K562 (cell line): ENCODE results near the gene CNGB1. TPM values are rescaled to one million over a fixed set of nuclear protein-coding genes. Genes with fewer than 3 reads are reported as not detected.
A peak's percentile ranks its signal among the peaks of the same experiment; 100 is the strongest.

Source experiments
- ATAC-seq: fragments of 200-7000 bp; cut with Tn5 transposase; 3 replicates; pipeline ENCODE4 v1.9.1; 2020; ENCODE audit warnings: moderate library complexity
- BruUV-seq: library from RNA; stranded (reverse); fragments of 400-500 nt; replicated peaks from 2 replicates; lab custom pipeline; 2021; lab: Mats Ljungman, UMichigan
- CTCF ChIA-PET: fragments of 300-600 bp; formaldehyde crosslinking; extraction: SDS; loops from one replicate; lab custom pipeline; 2021; ENCODE audit warnings: low intra/inter-chr PET ratio; lab: Yijun Ruan, JAX
- POLR2A ChIA-PET: fragments of 300-600, 350-650 bp; sonication (Branson Sonifier 250); formaldehyde crosslinking; extraction: SDS; loops from one replicate; lab custom pipeline; 2021; ENCODE audit warnings: antibody characterized with exemption, inconsistent platforms; lab: Yijun Ruan, JAX
- DNase-seq, 4 experiments: peaks; one replicate each; pipeline versions ENCODE4 v3.0.0 to v3.0.0-alpha.2; 2011 to 2018; ENCODE audit warnings: low spot score in 3 of 4, mixed read lengths in 3 of 4; ENCODE audit errors: extremely low read depth in 1 of 4
- FAIRE-seq: peaks from 2 replicates; lab custom pipeline; 2011; peaks lifted over from hg19 to GRCh38; lab: Jason Lieb, UNC
- H2AFZ ChIP-seq: 2 replicates; pipeline ENCODE4 v1.6.0; 2011; ENCODE audit warnings: low read depth, low read length, control low read depth, inconsistent platforms
- H3K27ac ChIP-seq: fragments of 200-600 bp; 3 replicates; pipeline ENCODE4 v1.8.0; 2011; ENCODE audit warnings: low read depth, mild to moderate bottlenecking, control low read depth, inconsistent platforms, low read length, moderate library complexity, mixed read lengths; ENCODE audit errors: extremely low read depth
- H3K27me3 ChIP-seq, 2 experiments: fragments of 300-600 bp in 1 of 2; 2 replicates in 1 of 2; 3 replicates in 1 of 2; pipeline versions ENCODE4 v1.6.0 to v1.8.0; 2011; ENCODE audit warnings: inconsistent platforms in 2 of 2, low read length in 2 of 2, mild to moderate bottlenecking in 1 of 2, mixed read lengths in 1 of 2, moderate library complexity in 1 of 2; ENCODE audit not compliant: control insufficient read depth in 2 of 2, insufficient read depth in 2 of 2
- H3K36me3 ChIP-seq: fragments of 300-600 bp; 3 replicates; pipeline ENCODE4 v1.8.0; 2011; ENCODE audit warnings: mild to moderate bottlenecking, low read length, inconsistent platforms; ENCODE audit not compliant: control insufficient read depth, insufficient read depth
- H3K4me1 ChIP-seq, 2 experiments: fragments of 200-600 bp in 1 of 2; replicated peaks in 1 of 2; 2 replicates in 1 of 2; 3 replicates in 1 of 2; pipeline versions ENCODE4 v1.5.1 to v1.8.0; 2011; ENCODE audit warnings: inconsistent platforms in 2 of 2, low read length in 2 of 2, mild to moderate bottlenecking in 1 of 2, mixed read lengths in 1 of 2, moderate library complexity in 1 of 2; ENCODE audit not compliant: control insufficient read depth in 2 of 2, insufficient read depth in 2 of 2
- H3K4me2 ChIP-seq: 2 replicates; pipeline ENCODE4 v1.6.1; 2011; ENCODE audit warnings: low read length, control low read depth, inconsistent platforms, mixed read lengths; ENCODE audit not compliant: insufficient read depth
- H3K4me3 ChIP-seq: fragments of 200-600 bp; sonication (generic), shearing (Covaris generic); 2 replicates; pipeline ENCODE4 v1.5.1; 2016; ENCODE audit warnings: control low read depth, inconsistent platforms
- H3K79me2 ChIP-seq: fragments of 200-600 bp; 3 replicates; pipeline ENCODE4 v1.8.0; 2011; ENCODE audit warnings: low read length, inconsistent platforms; ENCODE audit not compliant: control insufficient read depth, insufficient read depth
- H3K9ac ChIP-seq, 2 experiments: 2 replicates each; pipeline versions ENCODE4 v1.6.0 to v1.6.1; 2011; ENCODE audit warnings: low read depth in 2 of 2, low read length in 2 of 2, control low read depth in 1 of 2, inconsistent platforms in 1 of 2, mild to moderate bottlenecking in 1 of 2, mixed read lengths in 1 of 2; ENCODE audit not compliant: insufficient read depth in 1 of 2
- H3K9me1 ChIP-seq: one replicate; pipeline ENCODE4 v1.6.0; 2011; ENCODE audit warnings: inconsistent platforms, mild to moderate bottlenecking, low read length, moderate library complexity; ENCODE audit not compliant: control insufficient read depth, insufficient read depth
- H3K9me3 ChIP-seq: replicated peaks from 2 replicates; pipeline ENCODE4 v1.5.1; 2011; ENCODE audit warnings: low read depth, low read length, inconsistent platforms; ENCODE audit not compliant: control insufficient read depth, insufficient read depth
- H4K20me1 ChIP-seq: replicated peaks from 2 replicates; pipeline ENCODE4 v1.6.1; 2011; ENCODE audit warnings: low read length, inconsistent platforms, mixed read lengths; ENCODE audit not compliant: control insufficient read depth, insufficient read depth
- ELF1 ChIP-seq: fragments of 200-800 bp; sonication (Bioruptor generic); IDR thresholded peaks from 2 replicates; pipeline ENCODE4 v1.6.1; 2016; ENCODE audit warnings: missing genetic modification characterization, missing compliant biosample characterization
- ESRRA ChIP-seq: fragments of 450-650 bp; IDR thresholded peaks from 2 replicates; pipeline ENCODE4 v1.6.1; 2014; ENCODE audit warnings: low read depth, mild to moderate bottlenecking, moderate library complexity, borderline replicate concordance
- HDAC2 ChIP-seq: fragments of 450-650 bp; IDR thresholded peaks from 2 replicates; pipeline ENCODE4 v1.6.1; 2016; ENCODE audit warnings: mild to moderate bottlenecking
- MBD2 ChIP-seq: sonication (generic); IDR thresholded peaks from 2 replicates; pipeline ENCODE4 v1.6.1; 2016; ENCODE audit warnings: low read depth, borderline replicate concordance
- NCOA1 ChIP-seq: fragments of 450-650 bp; IDR thresholded peaks from 2 replicates; pipeline ENCODE4 v1.6.1; 2016; ENCODE audit warnings: low read depth
- NFE2 ChIP-seq: IDR thresholded peaks from 2 replicates; pipeline ENCODE4 v1.6.1; 2014; ENCODE audit warnings: antibody characterized with exemption, low read depth
- NFE2L1 ChIP-seq: fragments of 450-650 bp; IDR thresholded peaks from 2 replicates; pipeline ENCODE4 v1.6.1; 2016; ENCODE audit warnings: missing genetic modification characterization, low read depth, mild to moderate bottlenecking, missing compliant biosample characterization, moderate library complexity, borderline replicate concordance
- RB1 ChIP-seq: fragments of 450-650 bp; IDR thresholded peaks from 2 replicates; pipeline ENCODE4 v1.6.1; 2017; ENCODE audit warnings: low read depth, mild to moderate bottlenecking
- RBFOX2 ChIP-seq: fragments of 200-400 bp; formaldehyde crosslinking; IDR thresholded peaks from 2 replicates; pipeline ENCODE4 v1.6.1; 2017; ENCODE audit warnings: low read depth, mild to moderate bottlenecking, low read length, moderate library complexity
- RBM15 ChIP-seq: fragments of 200-400 bp; formaldehyde crosslinking; IDR thresholded peaks from 2 replicates; pipeline ENCODE4 v1.6.1; 2018; ENCODE audit warnings: mild to moderate bottlenecking, low read length, moderate library complexity; ENCODE audit not compliant: insufficient read depth
- SAP30 ChIP-seq: fragments of 200-600 bp; sonication (generic); IDR thresholded peaks from 2 replicates; pipeline ENCODE4 v1.6.1; 2012; ENCODE audit warnings: borderline replicate concordance, low read depth, mild to moderate bottlenecking, moderate library complexity, low read length, control low read depth, inconsistent platforms; ENCODE audit not compliant: insufficient read depth, poor library complexity, severe bottlenecking
- SIN3A ChIP-seq, 2 experiments: fragments of 150-350 bp in 1 of 2; IDR thresholded peaks; 2 replicates each; pipeline ENCODE4 v1.6.1; 2011 to 2016; ENCODE audit warnings: borderline replicate concordance in 2 of 2, low read depth in 2 of 2, low read length in 2 of 2, mild to moderate bottlenecking in 2 of 2, moderate library complexity in 2 of 2; ENCODE audit not compliant: control insufficient read depth in 1 of 2
- WGBS: fragments of 100-300 bp; shearing (Covaris generic); methylation state at CpG from one replicate; pipeline ENCODE4 v1.1.6; 2016; ENCODE audit warnings: low coverage, mixed read lengths; ENCODE audit not compliant: insufficient coverage; ENCODE audit errors: missing lambda C conversion rate; 5-methylcytosine and 5-hydroxymethylcytosine counted together
- in situ Hi-C: fragments of 300-500 bp; cut with MboI; formaldehyde crosslinking; loops from 4 replicates; pipeline ENCODE4 v1.15.0; 2018; ENCODE audit warnings: inconsistent platforms, mixed read lengths
- intact Hi-C: fragments of 100-400 bp; cut with micrococcal nuclease; formaldehyde crosslinking; loops from 2 replicates; pipeline ENCODE4 v1.14.2; 2022
- polyA plus RNA-seq, 8 experiments: library from polyadenylated mRNA; depleted of rRNA in 4 of 8; stranded (reverse) in 5 of 8; unstranded in 3 of 8; fragments of >200 nt; fragmentation: Nextera tagmentation in 2 of 8; fragmentation: Illumina TruSeq in 1 of 8; extraction: Ambion mirVana in 2 of 8; extraction: Trizol in 1 of 8; gene quantifications; 2 replicates each; pipeline versions ENCODE4 v1.2.1 to v1.2.3, GENCODE V29; 2011 to 2014; ENCODE audit warnings: inconsistent platforms in 1 of 8, missing spikeins in 1 of 8
- total RNA-seq, 7 experiments: library from RNA; depleted of rRNA in 6 of 7; stranded (reverse); fragments of >200 nt in 6 of 7; fragmentation: Illumina TruSeq in 2 of 7; extraction: Trizol in 2 of 7; gene quantifications; 2 replicates each; pipeline versions ENCODE4 v1.2.1 to v1.2.3, GENCODE V29; 2011 to 2021; ENCODE audit warnings: low replicate concordance in 1 of 7
- TF ChIP-seq, protein P1 (sequence below): fragments of 450-650 bp; IDR thresholded peaks from 2 replicates; pipeline ENCODE4 v1.6.1; 2016; ENCODE audit warnings: antibody characterized with exemption
- TF ChIP-seq, protein P2 (sequence below), 2 experiments: fragments of 450-650 bp; conservative IDR thresholded peaks; 2 replicates each; pipeline ENCODE4 v1.6.1; 2017; ENCODE audit warnings: mild to moderate bottlenecking in 2 of 2, moderate library complexity in 2 of 2
- TF ChIP-seq, protein P3 (sequence below): sonication (generic); formaldehyde crosslinking; IDR thresholded peaks from 2 replicates; pipeline ENCODE4 v1.8.0; 2022; ENCODE audit warnings: mild to moderate bottlenecking, low read depth, missing genetic modification reagents

Gene CNGB1
- total and polyA plus RNA-seq, 9 of the 15 experiments (the other 6 are each of a cell fraction or from before 2014, with no cell fraction given), result not detected

DNA sequence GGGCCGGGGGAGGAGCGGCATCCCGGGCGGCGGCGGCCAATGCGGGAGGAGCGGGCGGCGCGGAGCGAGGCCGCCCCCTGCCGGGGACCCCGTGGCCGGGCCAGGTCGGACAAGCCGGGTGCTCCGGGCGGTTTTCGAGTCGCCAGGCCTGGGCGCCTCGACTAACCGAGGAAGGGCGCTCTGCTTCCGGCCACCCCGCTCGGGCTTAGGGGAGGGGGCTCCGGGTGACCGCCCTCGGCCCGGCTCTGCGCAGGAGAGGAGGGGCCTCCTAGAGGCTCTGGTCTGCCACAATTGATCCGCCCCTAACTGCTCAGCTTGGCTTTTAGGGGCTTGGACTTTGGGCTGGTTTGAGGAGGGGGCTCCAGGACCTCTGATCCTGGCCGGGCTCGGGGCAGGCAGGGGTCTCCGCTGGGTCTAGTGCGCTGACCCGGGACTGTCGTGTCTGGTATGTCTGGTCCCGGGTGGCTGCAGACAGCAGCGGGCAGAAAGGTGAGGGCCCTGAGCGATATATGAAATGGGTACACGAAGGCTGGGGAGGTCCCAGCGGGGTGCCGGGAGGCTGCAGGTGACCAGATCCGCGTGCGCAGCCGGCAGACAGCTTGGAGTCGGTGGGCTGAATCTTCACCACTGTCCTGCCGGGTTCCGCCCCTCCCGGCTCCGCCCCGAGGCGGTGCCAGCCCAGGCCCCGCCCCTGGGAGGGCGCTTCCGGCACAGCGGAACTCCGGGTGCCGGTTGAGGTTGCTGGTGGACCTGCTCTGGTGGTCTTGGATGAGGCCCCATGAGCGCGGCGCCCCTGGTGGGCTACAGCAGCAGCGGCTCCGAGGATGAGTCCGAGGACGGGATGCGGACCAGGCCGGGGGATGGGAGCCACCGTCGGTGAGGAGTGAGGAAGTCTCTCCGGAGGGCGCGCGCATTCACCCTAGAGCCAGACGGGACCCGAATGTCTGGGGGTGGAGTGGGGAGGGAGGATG is 30.1 kb upstream of the CNGB1 start, which contains the start of gene USB1:
USB1 (plus strand) TSS at position 702 of the 971 bp plus-strand sequence; CDS start at position 779, 77 bp downstream.
- H3K9ac ChIP-seq, result peak within 1 kb of the TSS; percentile 67 to 96
- CTCF ChIA-PET, result interaction anchor here (0.5 to 3.2 kb wide), 4 partner anchors 93 to 244 kb away, joined by 3 to 33 read pairs (median 4); no protein-coding TSS in a partner anchor
- peak within 1 kb of the TSS; percentile 94 for H3K4me3 ChIP-seq
- H3K27ac ChIP-seq, result peak within 1 kb of the TSS; percentile 71
- no peaks in the 10 kb centered on the region for H3K9me1 ChIP-seq
- POLR2A ChIA-PET, result interaction anchor here (0.6 to 0.8 kb wide), 3 partner anchors 24 to 128 kb away, joined by 3 read pairs; partner anchors contain the start of gene CFAP20
- H3K9me3 ChIP-seq, result no peaks in the 10 kb centered on the region
- WGBS, result 0% methylated on average over 36 of the region's 81 CpGs
- FAIRE-seq (peak; percentile 93), DNase-seq (peak; percentile 93 to 96 (median 95)), ATAC-seq (peak; percentile 94)
- no peaks in the 10 kb centered on the region for H3K27me3 ChIP-seq
- in situ Hi-C loops, result loop anchor here (5.0 to 10.0 kb wide), 2 partner anchors 99 to 246 kb away; no protein-coding TSS in a partner anchor
- peak within 1 kb of the TSS; percentile 84 for H3K4me2 ChIP-seq
- intact Hi-C loops, result loop anchor here (1.0 to 10.0 kb wide), 5 partner anchors 54 to 426 kb away; partner anchors contain the start of gene KATNB1
- H4K20me1 ChIP-seq, result peaks cover 5% of the 10 kb centered on the region
- peak within 1 kb of the TSS; percentile 96 for H2AFZ ChIP-seq
- BruUV-seq, result no TSS peak
- H3K79me2 ChIP-seq, result peaks cover 6% of the 10 kb centered on the region; the same call in 2 of the 3 replicates
- H3K36me3 ChIP-seq, result peaks cover 38% of the 10 kb centered on the region; the same call in 1 of the 3 replicates
- peaks cover 21 to 31% of the 10 kb centered on the region in 2 experiments; a peak in 4 of 5 replicates for H3K4me1 ChIP-seq
- TF ChIP-seq HDAC2 (peak; percentile 58), NFE2L1 (tag) (no peak), RBFOX2 (peak; percentile 85), ESRRA (peak; percentile 51), SIN3A (IDR thresholded peaks at IDR 0.05; ENCODE audit: borderline replicate concordance in 2 of 2, control insufficient read depth in 1 of 2, low read depth in 2 of 2, low read length in 2 of 2) (peak; percentile 50 to 64; a peak in 1 of 4 replicates), NFE2 (no peak), RBM15 (no peak), RB1 (peak; percentile 77), SAP30 (peak; percentile 94), ELF1 (tag) (peak; percentile 78), MBD2 (peak; percentile 13; the same call in 1 of the 2 replicates), NCOA1 (0 out of 2 replicates have a peak, but pooled peaks have one; percentile 19)
- TF ChIP-seq, protein P1, sequence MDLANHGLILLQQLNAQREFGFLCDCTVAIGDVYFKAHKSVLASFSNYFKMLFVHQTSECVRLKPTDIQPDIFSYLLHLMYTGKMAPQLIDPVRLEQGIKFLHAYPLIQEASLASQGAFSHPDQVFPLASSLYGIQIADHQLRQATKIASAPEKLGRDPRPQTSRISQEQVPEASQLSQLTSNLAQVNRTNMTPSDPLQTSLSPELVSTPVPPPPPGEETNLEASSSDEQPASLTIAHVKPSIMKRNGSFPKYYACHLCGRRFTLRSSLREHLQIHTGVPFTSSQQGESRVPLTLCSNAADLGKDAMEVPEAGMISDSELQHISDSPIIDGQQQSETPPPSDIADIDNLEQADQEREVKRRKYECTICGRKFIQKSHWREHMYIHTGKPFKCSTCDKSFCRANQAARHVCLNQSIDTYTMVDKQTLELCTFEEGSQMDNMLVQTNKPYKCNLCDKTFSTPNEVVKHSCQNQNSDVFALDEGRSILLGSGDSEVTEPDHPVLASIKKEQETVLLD, result 0 out of 2 replicates have a peak, but pooled peaks have one; percentile 57
- TF ChIP-seq, protein P2, sequence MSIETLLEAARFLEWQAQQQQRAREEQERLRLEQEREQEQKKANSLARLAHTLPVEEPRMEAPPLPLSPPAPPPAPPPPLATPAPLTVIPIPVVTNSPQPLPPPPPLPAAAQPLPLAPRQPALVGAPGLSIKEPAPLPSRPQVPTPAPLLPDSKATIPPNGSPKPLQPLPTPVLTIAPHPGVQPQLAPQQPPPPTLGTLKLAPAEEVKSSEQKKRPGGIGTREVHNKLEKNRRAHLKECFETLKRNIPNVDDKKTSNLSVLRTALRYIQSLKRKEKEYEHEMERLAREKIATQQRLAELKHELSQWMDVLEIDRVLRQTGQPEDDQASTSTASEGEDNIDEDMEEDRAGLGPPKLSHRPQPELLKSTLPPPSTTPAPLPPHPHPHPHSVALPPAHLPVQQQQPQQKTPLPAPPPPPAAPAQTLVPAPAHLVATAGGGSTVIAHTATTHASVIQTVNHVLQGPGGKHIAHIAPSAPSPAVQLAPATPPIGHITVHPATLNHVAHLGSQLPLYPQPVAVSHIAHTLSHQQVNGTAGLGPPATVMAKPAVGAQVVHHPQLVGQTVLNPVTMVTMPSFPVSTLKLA (conservative IDR thresholded peaks at IDR 0.05), result peak; percentile 69 to 80
- TF ChIP-seq, protein P3, sequence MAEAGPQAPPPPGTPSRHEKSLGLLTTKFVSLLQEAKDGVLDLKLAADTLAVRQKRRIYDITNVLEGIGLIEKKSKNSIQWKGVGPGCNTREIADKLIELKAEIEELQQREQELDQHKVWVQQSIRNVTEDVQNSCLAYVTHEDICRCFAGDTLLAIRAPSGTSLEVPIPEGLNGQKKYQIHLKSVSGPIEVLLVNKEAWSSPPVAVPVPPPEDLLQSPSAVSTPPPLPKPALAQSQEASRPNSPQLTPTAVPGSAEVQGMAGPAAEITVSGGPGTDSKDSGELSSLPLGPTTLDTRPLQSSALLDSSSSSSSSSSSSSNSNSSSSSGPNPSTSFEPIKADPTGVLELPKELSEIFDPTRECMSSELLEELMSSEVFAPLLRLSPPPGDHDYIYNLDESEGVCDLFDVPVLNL (CRISPR knock-in tag), result no peak
